A549 (cell line): ENCODE results near the gene NELFA. TPM values are rescaled to one million over a fixed set of nuclear protein-coding genes. Genes with fewer than 3 reads are reported as not detected.

Experiments used
- ATAC-seq, 2 experiments: fragments of 200-7000 bp in 1 of 2; fragments of >200 bp in 1 of 2; cut with Nextera tagmentation in 1 of 2; cut with Tn5 transposase in 1 of 2; 3 replicates each; pipeline versions ENCODE4 v1.8.0 to v1.9.1; 2018 to 2020; ENCODE audit warnings: mild to moderate bottlenecking in 1 of 2, moderate library complexity in 1 of 2
- CTCF ChIA-PET: fragments of 300-600 bp; sonication (Branson Sonifier 250); formaldehyde crosslinking; extraction: SDS; loops from one replicate; lab custom pipeline; 2021; ENCODE audit warnings: antibody characterized with exemption, inconsistent platforms; lab: Yijun Ruan, JAX
- POLR2A ChIA-PET: fragments of 350-600 bp; formaldehyde crosslinking; extraction: SDS; loops from one replicate; lab custom pipeline; 2021; ENCODE audit warnings: antibody characterized with exemption, inconsistent platforms; lab: Yijun Ruan, JAX
- DNase-seq, 2 experiments: peaks; one replicate each; pipeline versions ENCODE4 v3.0.0 to v3.0.0-alpha.2; 2011 to 2016; ENCODE audit warnings: low read depth in 1 of 2, low spot score in 1 of 2
- FAIRE-seq: peaks from 2 replicates; lab custom pipeline; 2011; peaks lifted over from hg19 to GRCh38; lab: Jason Lieb, UNC
- H3K27ac ChIP-seq, 2 experiments: fragments of >200 bp; sonication (Bioruptor Twin); formaldehyde crosslinking; 3 replicates each; pipeline ENCODE4 v1.5.1; 2016 to 2017
- H3K4me1 ChIP-seq: fragments of >200 bp; sonication (Bioruptor Twin); formaldehyde crosslinking; 3 replicates; pipeline ENCODE4 v1.6.1; 2016
- H3K4me2 ChIP-seq: fragments of >200 bp; sonication (Bioruptor Twin); formaldehyde crosslinking; 3 replicates; pipeline ENCODE4 v1.6.1; 2016
- H3K4me3 ChIP-seq: fragments of >200 bp; sonication (Bioruptor Twin); formaldehyde crosslinking; 3 replicates; pipeline ENCODE4 v1.5.1; 2016
- H3K9me3 ChIP-seq: fragments of >200 bp; sonication (Bioruptor Twin); formaldehyde crosslinking; 3 replicates; pipeline ENCODE4 v1.6.1; 2016
- EHF ChIP-seq: fragments of 250-450 bp; sonication (Bioruptor Pico); IDR thresholded peaks from 2 replicates; pipeline ENCODE4 v1.5.0; 2020; ENCODE audit warnings: mild to moderate bottlenecking
- EHMT2 ChIP-seq: fragments of 200-600 bp; sonication (generic); IDR thresholded peaks from 2 replicates; pipeline ENCODE4 v1.6.1; 2016; ENCODE audit warnings: antibody characterized with exemption, low read depth, mild to moderate bottlenecking, moderate library complexity
- EP300 ChIP-seq, 2 experiments: fragments of >200 bp; sonication (Bioruptor Twin); formaldehyde crosslinking; IDR thresholded peaks; 2 replicates in 1 of 2; 3 replicates in 1 of 2; pipeline ENCODE4 v1.6.1; 2016 to 2017
- FOSL2 ChIP-seq, 2 experiments: fragments of 450-650 bp in 1 of 2; fragments of >200 bp in 1 of 2; sonication (Bioruptor Twin) in 1 of 2; formaldehyde crosslinking; IDR thresholded peaks; 2 replicates each; pipeline versions ENCODE4 v1.5.0 to v1.6.1; 2016 to 2020; ENCODE audit warnings: mild to moderate bottlenecking in 1 of 2, moderate library complexity in 1 of 2
- FOXS1 ChIP-seq: fragments of 250-450 bp; sonication (Bioruptor Pico); IDR thresholded peaks from 2 replicates; pipeline ENCODE4 v1.5.0; 2020; ENCODE audit warnings: mild to moderate bottlenecking, moderate library complexity
- HDAC2 ChIP-seq: fragments of 200-600 bp; sonication (generic); IDR thresholded peaks from 2 replicates; pipeline ENCODE4 v1.6.1; 2016
- HOXB13 ChIP-seq: fragments of 250-450 bp; sonication (Bioruptor Pico); IDR thresholded peaks from 2 replicates; pipeline ENCODE4 v1.5.0; 2020; ENCODE audit warnings: low read depth, mild to moderate bottlenecking, moderate library complexity
- HOXB5 ChIP-seq: fragments of 250-450 bp; sonication (Bioruptor Pico); IDR thresholded peaks from 2 replicates; pipeline ENCODE4 v1.5.0; 2020; ENCODE audit warnings: mild to moderate bottlenecking, moderate library complexity
- JUNB ChIP-seq: fragments of >200 bp; sonication (Bioruptor Twin); formaldehyde crosslinking; IDR thresholded peaks from 2 replicates; pipeline ENCODE4 v1.6.1; 2016
- KDM5A ChIP-seq: fragments of 200-600 bp; sonication (generic); IDR thresholded peaks from 2 replicates; pipeline ENCODE4 v1.6.1; 2016; ENCODE audit warnings: antibody characterized with exemption, mild to moderate bottlenecking
- NFE2L2 ChIP-seq: fragments of 150-350 bp; conservative IDR thresholded peaks from 2 replicates; pipeline ENCODE4 v1.6.1; 2014; ENCODE audit warnings: low read length
- PHF8 ChIP-seq: fragments of 200-600 bp; sonication (generic); IDR thresholded peaks from 2 replicates; pipeline ENCODE4 v1.6.1; 2016; ENCODE audit warnings: low read depth, mild to moderate bottlenecking, antibody characterized with exemption, moderate library complexity, borderline replicate concordance
- POLR2A ChIP-seq: IDR thresholded peaks from 2 replicates; pipeline ENCODE4 v1.6.1; 2012; ENCODE audit warnings: mild to moderate bottlenecking, low read length
- RARB ChIP-seq: fragments of 250-450 bp; sonication (Bioruptor Pico); IDR thresholded peaks from 2 replicates; pipeline ENCODE4 v1.8.0; 2021; ENCODE audit warnings: mild to moderate bottlenecking, moderate library complexity
- RCOR1 ChIP-seq: fragments of 150-350 bp; IDR thresholded peaks from 2 replicates; pipeline ENCODE4 v1.6.1; 2014; ENCODE audit warnings: antibody characterized with exemption, low read length, low read depth
- RFX5 ChIP-seq: fragments of 450-650 bp; IDR thresholded peaks from 2 replicates; pipeline ENCODE4 v1.7.1; 2014; ENCODE audit warnings: antibody characterized with exemption, mild to moderate bottlenecking, moderate library complexity
- SMC3 ChIP-seq: fragments of >200 bp; sonication (Bioruptor Twin); formaldehyde crosslinking; IDR thresholded peaks from 3 replicates; pipeline ENCODE4 v1.6.1; 2018; ENCODE audit warnings: inconsistent platforms
- SREBF2 ChIP-seq: fragments of 450-650 bp; IDR thresholded peaks from 2 replicates; pipeline ENCODE4 v1.6.1; 2014; ENCODE audit warnings: mild to moderate bottlenecking, moderate library complexity
- TFCP2L1 ChIP-seq: fragments of 250-450 bp; sonication (Bioruptor Pico); IDR thresholded peaks from 2 replicates; pipeline ENCODE4 v1.5.0; 2021; ENCODE audit warnings: mild to moderate bottlenecking
- TP53 ChIP-seq: fragments of 250-450 bp; sonication (Bioruptor Pico); IDR thresholded peaks from 2 replicates; pipeline ENCODE4 v1.5.0; 2021; ENCODE audit warnings: mild to moderate bottlenecking, moderate library complexity
- ZNF302 ChIP-seq: fragments of 250-450 bp; sonication (Bioruptor Pico); IDR thresholded peaks from 2 replicates; pipeline ENCODE4 v1.9.0; 2021; ENCODE audit warnings: inconsistent platforms, mild to moderate bottlenecking, moderate library complexity
- WGBS: methylation state at CpG from one replicate; pipeline ENCODE4 v1.1.6; 2017; ENCODE audit errors: missing lambda C conversion rate; 5-methylcytosine and 5-hydroxymethylcytosine counted together
- polyA plus RNA-seq, 4 experiments: library from polyadenylated mRNA; depleted of rRNA in 3 of 4; stranded (reverse); fragments of >200 nt; fragmentation: RNase III in 1 of 4; extraction: RNeasy Plus Mini Kit Qiagen cat#74134 plus additional on column Dnase treatment in 1 of 4; gene quantifications; 2 replicates in 3 of 4; 3 replicates in 1 of 4; pipeline ENCODE4 v1.2.3, GENCODE V29; 2011 to 2017
- TF ChIP-seq, protein P1 (sequence below): fragments of 250-450 bp; sonication (Bioruptor Pico); IDR thresholded peaks from 2 replicates; pipeline ENCODE4 v1.5.0; 2021; ENCODE audit warnings: mild to moderate bottlenecking, moderate library complexity, borderline replicate concordance
- TF ChIP-seq, protein P2 (sequence below): IDR thresholded peaks from 2 replicates; pipeline ENCODE4 v1.6.1; 2012; ENCODE audit warnings: low read depth, borderline replicate concordance
- TF ChIP-seq, protein P3 (sequence below): fragments of 450-650 bp; IDR thresholded peaks from 2 replicates; pipeline ENCODE4 v1.6.1; 2014; ENCODE audit warnings: antibody characterized with exemption

Gene NELFA
- polyA plus RNA-seq, 2 of the 4 experiments (the other 2 are of a cell fraction), result 11.1 to 18.3 TPM

DNA sequence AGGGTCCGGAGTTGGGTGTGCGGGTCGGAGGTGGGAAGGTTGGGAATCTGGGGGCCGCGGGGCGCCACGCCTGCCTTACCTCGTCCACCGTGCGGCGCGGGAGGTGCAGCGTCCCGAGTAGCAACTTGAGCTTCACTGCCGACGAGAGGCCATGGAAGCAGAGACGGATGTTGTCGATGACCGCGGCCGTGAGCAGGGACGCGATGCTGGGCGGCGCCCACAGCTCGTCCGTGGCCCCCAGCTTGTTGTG, 178 bp downstream of the NELFA start:
- CTCF ChIA-PET, result no interaction called here
- under 1% methylated on average over 19 of the region's 27 CpGs for WGBS
- no peak for DNase-seq

DNA sequence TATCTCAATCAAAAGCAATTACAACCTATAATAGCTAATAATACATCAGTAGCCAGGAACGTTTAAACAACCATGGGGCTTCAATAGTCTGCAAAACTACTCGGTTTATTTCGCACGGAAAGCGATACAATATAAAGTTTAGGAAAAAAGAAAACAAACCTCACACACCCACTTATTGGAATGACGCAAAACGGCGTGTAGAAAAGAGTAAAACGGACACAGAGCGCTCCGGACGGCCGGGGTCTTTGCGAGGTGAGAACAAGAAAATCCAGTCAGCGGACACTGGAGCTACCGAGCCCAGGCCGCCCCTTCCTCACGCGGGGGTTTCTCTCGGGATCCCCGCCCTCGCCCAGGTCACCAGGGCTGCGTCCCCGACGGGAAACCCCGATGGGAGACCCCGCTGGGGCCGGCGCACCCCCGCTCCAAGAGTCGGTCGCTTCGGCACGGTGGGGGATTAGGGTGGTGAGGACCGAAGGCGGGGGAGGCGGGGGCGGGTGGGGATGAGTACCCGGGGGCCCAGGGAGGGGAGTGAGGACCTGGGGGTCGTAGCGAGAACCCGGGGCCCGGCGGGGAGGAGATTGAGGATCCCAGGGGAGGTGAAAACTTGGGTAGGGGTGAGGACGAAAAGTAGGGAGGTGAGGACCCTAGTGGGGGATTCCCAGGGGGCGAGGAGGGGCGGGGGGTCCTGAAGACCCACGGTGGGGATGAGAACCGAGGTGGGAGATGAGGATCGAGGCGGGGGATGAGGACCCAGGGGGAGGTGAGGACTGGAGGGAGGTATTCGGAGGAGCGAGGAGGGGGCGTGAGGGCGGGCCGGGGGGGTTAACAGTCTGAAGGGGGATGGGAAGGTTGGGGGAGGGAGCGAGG, 737 bp downstream of the NELFA start:
- Histone ChIP-seq H3K9me3 (no peaks in the 10 kb centered on the region), H3K4me3 (peak overlapping the region; percentile 88), H3K4me2 (peak overlapping the region; percentile 91), H3K27ac (peak overlapping the region; percentile 97 to 99), H3K4me1 (0 out of 3 replicates have a peak, but pooled peaks cover 7% of the 10 kb centered on the region)
- ChIA-PET POLR2A (interaction anchor here (1.5 to 1.6 kb wide), 2 partner anchors 33 to 50 kb away, joined by 3 to 5 read pairs; no protein-coding TSS in a partner anchor), CTCF (no interaction called here)
- peak in 1 of 2 experiments; percentile 2; a peak in 1 of 6 replicates for ATAC-seq
- DNase-seq, result no peak
- WGBS, result 16% methylated on average over 19 of the region's 57 CpGs
- FAIRE-seq, result no peak
- TF ChIP-seq EP300 (IDR thresholded peaks at IDR 0.05), result no peak
- TF ChIP-seq RFX5, result no peak
- TF ChIP-seq EHMT2, result no peak
- TF ChIP-seq, protein P1, sequence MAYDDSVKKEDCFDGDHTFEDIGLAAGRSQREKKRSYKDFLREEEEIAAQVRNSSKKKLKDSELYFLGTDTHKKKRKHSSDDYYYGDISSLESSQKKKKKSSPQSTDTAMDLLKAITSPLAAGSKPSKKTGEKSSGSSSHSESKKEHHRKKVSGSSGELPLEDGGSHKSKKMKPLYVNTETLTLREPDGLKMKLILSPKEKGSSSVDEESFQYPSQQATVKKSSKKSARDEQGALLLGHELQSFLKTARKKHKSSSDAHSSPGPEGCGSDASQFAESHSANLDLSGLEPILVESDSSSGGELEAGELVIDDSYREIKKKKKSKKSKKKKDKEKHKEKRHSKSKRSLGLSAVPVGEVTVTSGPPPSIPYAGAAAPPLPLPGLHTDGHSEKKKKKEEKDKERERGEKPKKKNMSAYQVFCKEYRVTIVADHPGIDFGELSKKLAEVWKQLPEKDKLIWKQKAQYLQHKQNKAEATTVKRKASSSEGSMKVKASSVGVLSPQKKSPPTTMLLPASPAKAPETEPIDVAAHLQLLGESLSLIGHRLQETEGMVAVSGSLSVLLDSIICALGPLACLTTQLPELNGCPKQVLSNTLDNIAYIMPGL (CRISPR knock-in tag), result no peak
- no peak for TF ChIP-seq HDAC2

More for the DNA sequence above, 178 bp downstream of the NELFA start:
- FAIRE-seq (no peak), ATAC-seq (peak; percentile 40 to 64)
- peak overlapping the region; percentile 88 for H3K4me3 ChIP-seq
- TF ChIP-seq RCOR1 (no peak), EHF (no peak), TFCP2L1 (CRISPR knock-in tag) (no peak), KDM5A (peak; percentile 71), FOSL2 (IDR thresholded peaks at IDR 0.05) (no peak), FOSL2 (CRISPR knock-in tag; IDR thresholded peaks at IDR 0.05) (no peak), HOXB5 (CRISPR knock-in tag) (no peak), POLR2A (peak; percentile 74), TP53 (CRISPR knock-in tag) (no peak), SREBF2 (no peak), ZNF302 (CRISPR knock-in tag) (no peak), HOXB13 (CRISPR knock-in tag) (no peak), NFE2L2 (no peak), JUNB (no peak), PHF8 (peak; percentile 32; the same call in 1 of the 2 replicates), FOXS1 (CRISPR knock-in tag) (no peak), SMC3 (no peak), RARB (CRISPR knock-in tag) (no peak)
- TF ChIP-seq, protein P2, sequence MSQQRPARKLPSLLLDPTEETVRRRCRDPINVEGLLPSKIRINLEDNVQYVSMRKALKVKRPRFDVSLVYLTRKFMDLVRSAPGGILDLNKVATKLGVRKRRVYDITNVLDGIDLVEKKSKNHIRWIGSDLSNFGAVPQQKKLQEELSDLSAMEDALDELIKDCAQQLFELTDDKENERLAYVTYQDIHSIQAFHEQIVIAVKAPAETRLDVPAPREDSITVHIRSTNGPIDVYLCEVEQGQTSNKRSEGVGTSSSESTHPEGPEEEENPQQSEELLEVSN, result no peak
- TF ChIP-seq, protein P1 (CRISPR knock-in tag), result 0 out of 2 replicates have a peak, but pooled peaks have one; percentile 40
- TF ChIP-seq, protein P3, sequence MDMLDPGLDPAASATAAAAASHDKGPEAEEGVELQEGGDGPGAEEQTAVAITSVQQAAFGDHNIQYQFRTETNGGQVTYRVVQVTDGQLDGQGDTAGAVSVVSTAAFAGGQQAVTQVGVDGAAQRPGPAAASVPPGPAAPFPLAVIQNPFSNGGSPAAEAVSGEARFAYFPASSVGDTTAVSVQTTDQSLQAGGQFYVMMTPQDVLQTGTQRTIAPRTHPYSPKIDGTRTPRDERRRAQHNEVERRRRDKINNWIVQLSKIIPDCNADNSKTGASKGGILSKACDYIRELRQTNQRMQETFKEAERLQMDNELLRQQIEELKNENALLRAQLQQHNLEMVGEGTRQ, result no peak
- H3K9me3 ChIP-seq, result no peaks in the 10 kb centered on the region
- peak overlapping the region; percentile 91 for H3K4me2 ChIP-seq
- POLR2A ChIA-PET, result interaction anchor here (1.5 to 1.6 kb wide), 2 partner anchors 32 to 50 kb away, joined by 3 to 5 read pairs; no protein-coding TSS in a partner anchor
- H3K27ac ChIP-seq, result peak overlapping the region; percentile 97 to 99
- H3K4me1 ChIP-seq, result 0 out of 3 replicates have a peak, but pooled peaks cover 7% of the 10 kb centered on the region
